D721Med (cell line): ENCODE data around the gene KHDC1L.
"Not testable (repeated sequence)": the region's sequence is repeated elsewhere in the genome, so short reads cannot be mapped to it uniquely, and the experiment has no call there.

Source experiments
- DNase-seq: peaks from one replicate; pipeline ENCODE4 v3.0.0; 2011; ENCODE audit warnings: low spot score; ENCODE audit not compliant: insufficient read length
- FAIRE-seq: peaks from 2 replicates; lab custom pipeline; 2011; peaks lifted over from hg19 to GRCh38; lab: Jason Lieb, UNC
- TF ChIP-seq, protein P1 (sequence below): IDR thresholded peaks from 2 replicates; pipeline ENCODE4 v1.5.1; 2012; ENCODE audit warnings: mild to moderate bottlenecking, control low read depth; ENCODE audit not compliant: insufficient read depth; ENCODE audit errors: missing control alignments

KHDC1L gene

DNA sequence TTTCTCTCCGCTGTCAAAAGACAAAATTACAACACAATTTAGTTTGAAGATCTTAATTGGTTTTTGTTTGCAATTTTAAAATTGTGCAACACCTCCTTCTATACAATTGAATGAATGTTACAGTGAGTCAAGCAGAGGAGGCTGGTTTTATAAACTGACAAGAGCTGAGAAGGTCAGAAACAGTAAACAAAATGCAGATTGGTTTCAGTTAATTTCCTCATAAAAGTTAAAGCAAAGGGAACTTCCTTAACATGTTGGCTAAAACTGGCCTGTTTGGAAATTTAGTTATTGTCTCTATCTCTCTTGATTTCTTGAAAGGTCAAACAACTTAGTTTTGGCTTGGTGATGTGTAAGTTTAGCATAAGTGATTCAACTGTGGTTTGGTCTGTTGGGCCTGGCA, 22.2 kb downstream of the KHDC1L start:
- DNase-seq (no peak), FAIRE-seq (no peak)
- TF ChIP-seq, protein P1, sequence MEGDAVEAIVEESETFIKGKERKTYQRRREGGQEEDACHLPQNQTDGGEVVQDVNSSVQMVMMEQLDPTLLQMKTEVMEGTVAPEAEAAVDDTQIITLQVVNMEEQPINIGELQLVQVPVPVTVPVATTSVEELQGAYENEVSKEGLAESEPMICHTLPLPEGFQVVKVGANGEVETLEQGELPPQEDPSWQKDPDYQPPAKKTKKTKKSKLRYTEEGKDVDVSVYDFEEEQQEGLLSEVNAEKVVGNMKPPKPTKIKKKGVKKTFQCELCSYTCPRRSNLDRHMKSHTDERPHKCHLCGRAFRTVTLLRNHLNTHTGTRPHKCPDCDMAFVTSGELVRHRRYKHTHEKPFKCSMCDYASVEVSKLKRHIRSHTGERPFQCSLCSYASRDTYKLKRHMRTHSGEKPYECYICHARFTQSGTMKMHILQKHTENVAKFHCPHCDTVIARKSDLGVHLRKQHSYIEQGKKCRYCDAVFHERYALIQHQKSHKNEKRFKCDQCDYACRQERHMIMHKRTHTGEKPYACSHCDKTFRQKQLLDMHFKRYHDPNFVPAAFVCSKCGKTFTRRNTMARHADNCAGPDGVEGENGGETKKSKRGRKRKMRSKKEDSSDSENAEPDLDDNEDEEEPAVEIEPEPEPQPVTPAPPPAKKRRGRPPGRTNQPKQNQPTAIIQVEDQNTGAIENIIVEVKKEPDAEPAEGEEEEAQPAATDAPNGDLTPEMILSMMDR, result no peak

DNA sequence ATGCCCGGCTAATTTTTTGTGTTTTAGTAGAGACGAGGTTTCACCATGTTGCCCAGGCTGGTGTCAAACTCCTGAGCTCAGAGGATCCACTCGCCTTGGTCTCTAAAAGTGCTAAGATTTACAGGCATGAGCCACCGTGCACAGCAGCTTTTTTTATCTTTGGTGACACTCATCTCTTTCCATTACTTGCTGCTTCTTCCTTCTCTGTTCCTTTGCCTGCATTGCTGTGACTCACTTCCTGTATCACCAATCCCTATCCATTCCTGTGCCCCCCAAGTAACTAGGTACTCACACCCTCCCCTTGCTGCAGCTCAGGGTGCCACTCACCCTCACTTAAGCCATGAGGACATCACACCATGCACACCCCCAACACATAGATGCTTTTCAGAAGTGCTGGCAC, 24.6 kb downstream of the KHDC1L start:
- FAIRE-seq (no peak), DNase-seq (no peak)
- TF ChIP-seq, protein P1, result no peak

DNA sequence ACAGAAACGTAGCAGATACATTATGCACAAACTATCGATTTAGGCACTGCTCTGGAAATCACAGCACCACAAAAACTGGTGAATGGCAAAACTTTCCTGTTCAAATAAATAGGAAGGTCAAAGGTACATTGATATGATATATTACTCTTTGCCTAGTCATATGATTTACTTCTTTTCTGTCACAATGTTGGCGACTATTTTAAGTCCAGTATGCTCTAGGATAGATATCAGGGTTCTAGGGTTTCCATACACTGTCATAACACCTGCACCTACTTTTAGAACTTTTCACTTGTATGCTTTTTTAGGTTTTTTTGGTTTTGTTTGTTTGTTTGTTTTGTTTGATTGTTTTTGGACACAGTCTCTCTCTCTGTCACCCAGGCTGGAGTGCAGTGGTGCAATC, 25.0 kb downstream of the KHDC1L start:
- DNase-seq (no peak), FAIRE-seq (no peak)
- TF ChIP-seq, protein P1, result no peak

DNA sequence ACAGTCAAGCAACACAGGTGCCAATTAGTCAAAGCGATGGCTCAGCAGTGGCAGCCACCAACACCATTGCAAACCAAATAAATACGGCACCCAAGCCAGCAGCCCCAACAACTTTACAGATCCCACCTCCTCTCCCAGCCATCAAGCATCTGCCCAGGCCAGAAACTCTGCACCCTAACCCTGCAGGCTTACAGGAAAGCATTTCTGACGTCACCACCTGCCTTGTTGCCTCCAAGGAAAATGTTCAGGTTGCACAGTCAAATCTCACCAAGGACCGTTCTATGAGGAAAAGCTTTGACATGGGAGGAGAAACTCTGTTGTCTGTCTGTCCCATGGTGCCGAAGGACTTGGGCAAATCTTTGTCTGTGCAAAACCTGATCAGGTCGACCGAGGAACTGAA, 30.6 kb downstream of the KHDC1L start:
- FAIRE-seq (no peak), DNase-seq (no peak)

DNA sequence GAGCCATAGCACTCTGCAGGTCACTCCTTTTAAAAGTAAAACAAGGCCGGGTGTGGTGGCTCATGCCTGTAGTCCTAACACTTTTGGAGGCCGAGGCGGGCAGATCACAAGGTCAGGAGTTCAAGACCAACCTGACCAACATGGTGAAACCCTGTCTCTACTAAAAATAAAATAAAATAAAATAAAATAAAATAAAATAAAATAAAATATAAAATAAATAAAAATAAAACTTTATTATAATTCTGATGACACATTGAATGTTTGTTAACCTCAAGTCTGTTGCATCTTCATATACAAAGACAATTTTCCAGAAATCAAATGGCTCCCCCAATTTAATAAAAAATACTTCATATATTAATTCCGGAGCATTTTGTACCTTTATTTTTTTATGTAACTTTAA, 32.0 kb downstream of the KHDC1L start:
- not testable (repeated sequence) for FAIRE-seq, DNase-seq

More for the DNA sequence above, 30.6 kb downstream of the KHDC1L start:
- TF ChIP-seq, protein P1, result no peak

DNA sequence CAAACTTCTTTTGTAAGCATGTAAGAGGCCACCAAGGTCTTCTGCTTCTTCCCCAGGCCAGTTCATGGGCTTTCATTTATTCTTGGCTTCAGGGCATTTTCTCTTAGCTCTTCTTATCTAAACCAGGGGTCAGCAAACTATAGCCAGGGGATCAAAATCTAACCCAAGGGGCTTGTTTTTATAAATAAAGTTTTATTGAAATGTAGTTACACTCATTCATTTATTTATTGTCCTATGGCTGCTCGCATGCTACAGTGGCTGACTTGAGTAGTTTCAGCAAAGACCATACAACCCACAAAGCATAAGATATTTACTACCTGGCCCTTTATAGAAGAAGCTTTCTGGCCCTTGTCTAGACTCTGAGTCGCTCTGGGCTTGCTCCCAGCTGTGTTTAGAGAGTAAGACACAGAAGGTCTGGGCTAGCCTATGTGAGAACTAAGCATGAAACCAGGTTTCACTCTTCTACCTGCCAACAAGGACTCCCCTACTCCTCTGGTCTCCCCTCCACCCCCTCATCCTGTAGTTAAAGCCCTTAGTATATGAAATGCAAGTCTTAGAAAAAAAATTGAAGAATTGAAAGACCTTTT, 43.2 kb downstream of the KHDC1L start:
- DNase-seq (no peak), FAIRE-seq (no peak)
- TF ChIP-seq, protein P1, result no peak

DNA sequence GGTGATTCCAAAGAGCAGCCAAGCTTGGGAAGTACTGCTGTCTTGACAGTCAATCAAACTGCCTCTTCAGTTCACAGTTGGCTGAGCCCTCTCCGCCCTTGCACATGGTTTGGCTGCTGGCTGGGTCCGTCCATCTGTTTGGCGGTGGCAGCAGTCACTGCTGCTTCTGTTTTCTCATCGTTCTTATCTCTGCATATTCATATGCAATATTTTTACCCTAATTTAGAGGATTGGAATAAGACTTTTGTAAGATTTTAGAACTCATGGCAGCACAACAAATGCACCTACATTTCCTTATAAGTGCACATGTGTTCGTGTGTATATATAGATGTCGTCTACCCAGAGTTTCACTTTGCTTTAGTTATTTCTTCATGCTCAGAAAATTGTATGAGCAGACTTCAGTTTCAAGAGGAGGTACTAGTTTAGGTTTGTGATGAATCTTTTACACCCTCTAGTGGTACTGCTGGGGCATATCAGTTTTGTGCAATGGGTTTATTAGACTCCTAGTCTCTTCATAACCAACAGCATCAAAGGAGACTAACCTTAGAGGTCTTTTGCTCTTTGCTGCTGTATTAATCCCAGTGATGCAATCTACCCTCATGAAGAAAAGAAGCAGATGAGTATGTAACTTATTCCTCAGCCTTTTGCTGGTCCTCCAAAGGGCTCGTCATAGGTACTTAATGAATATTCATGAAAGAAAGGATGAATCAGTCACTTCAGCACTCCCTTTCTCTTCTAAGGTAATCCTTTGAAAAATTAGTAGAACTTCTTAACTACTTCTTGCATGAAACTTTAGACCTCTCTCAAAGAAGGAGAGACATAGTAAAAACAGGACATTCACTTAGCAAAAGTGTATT, 44.3 kb downstream of the KHDC1L start:
- FAIRE-seq (peak; percentile 86), DNase-seq (peak; percentile 25)
- TF ChIP-seq, protein P1, result peak; percentile 90
